Measurements from ENCODE around the gene SORL1. TPM values are rescaled to one million over a fixed set of nuclear protein-coding genes. Genes with fewer than 3 reads are reported as not detected.

SORL1 gene
- total RNA-seq, 2 experiments from 2014 or later, result 17.4 to 38.6 TPM

GRCh38 chr11:121464352-121464946 is 12.3 kb downstream of the SORL1 start:
- Mint-ChIP-seq H3K36me3 (peaks cover 3% of the 10 kb centered on the region), H3K4me3 (peak overlapping the region; percentile 27), H3K27ac (peak overlapping the region; percentile 91), H3K9me3 (ENCODE audit: low read depth) (no peaks in the 10 kb centered on the region), H3K27me3 (no peaks in the 10 kb centered on the region), H3K4me1 (peaks cover 87% of the 10 kb centered on the region)
- ATAC-seq, result peak; percentile 78
- CTCF ChIA-PET, result interaction anchor here (1.1 to 2.0 kb wide), 4 partner anchors 18 to 145 kb away, joined by 3 to 11 read pairs (median 4); no protein-coding TSS in a partner anchor
- peak; percentile 88 for DNase-seq

GRCh38 chr11:121465709-121466062 is 13.6 kb downstream of the SORL1 start:
- no peak for ATAC-seq
- CTCF ChIA-PET, result interaction anchor here (1.1 to 2.0 kb wide), 4 partner anchors 9 to 92 kb away, joined by 3 to 11 read pairs (median 4); no protein-coding TSS in a partner anchor
- Mint-ChIP-seq H3K4me3 (peak overlapping the region; percentile 19), H3K27ac (peak overlapping the region; percentile 91), H3K36me3 (peaks cover 14% of the 10 kb centered on the region), H3K27me3 (no peaks in the 10 kb centered on the region), H3K4me1 (peaks cover 80% of the 10 kb centered on the region), H3K9me3 (ENCODE audit: low read depth) (no peaks in the 10 kb centered on the region)
- no peak for DNase-seq

GRCh38 chr11:121466063-121466794 is 14.1 kb downstream of the SORL1 start:
- Mint-ChIP-seq H3K9me3 (ENCODE audit: low read depth) (no peaks in the 10 kb centered on the region), H3K27me3 (no peaks in the 10 kb centered on the region), H3K4me1 (peaks cover 76% of the 10 kb centered on the region), H3K4me3 (peak overlapping the region; percentile 19), H3K36me3 (peaks cover 16% of the 10 kb centered on the region), H3K27ac (peak overlapping the region; percentile 91)
- ATAC-seq (no peak), DNase-seq (peak; percentile 49)
- CTCF ChIA-PET, result interaction anchor here (0.9 to 2.0 kb wide), 5 partner anchors 9 to 48 kb away, joined by 3 to 11 read pairs (median 5); no protein-coding TSS in a partner anchor

- H3K36me3 Mint-ChIP-seq, result peaks cover 18% of the 10 kb centered on the region
- H3K9me3 Mint-ChIP-seq (ENCODE audit: low read depth), result no peaks in the 10 kb centered on the region
- H3K27ac Mint-ChIP-seq, result no peak overlapping the region
- H3K4me3 Mint-ChIP-seq, result no peak overlapping the region
- peaks cover 80% of the 10 kb centered on the region for H3K4me1 Mint-ChIP-seq
- no peaks in the 10 kb centered on the region for H3K27me3 Mint-ChIP-seq
- DNase-seq (no peak), ATAC-seq (no peak)
- CTCF ChIA-PET, result interaction anchor here (0.9 to 1.7 kb wide), 7 partner anchors 11 to 124 kb away, joined by 3 to 8 read pairs (median 4); partner anchors contain the start of gene SORL1-AS1
Measured at GRCh38 chr11:121467471-121467870, 15.4 kb downstream of the SORL1 start.

- CTCF ChIA-PET, result interaction anchor here (1.0 to 1.7 kb wide), 6 partner anchors 12 to 123 kb away, joined by 3 to 8 read pairs (median 4); partner anchors contain the start of gene SORL1-AS1
- H3K27me3 Mint-ChIP-seq, result no peaks in the 10 kb centered on the region
- peak; percentile 46 for ATAC-seq
- H3K4me3 Mint-ChIP-seq, result no peak overlapping the region
- peak; percentile 75 for DNase-seq
- peaks cover 21% of the 10 kb centered on the region for H3K36me3 Mint-ChIP-seq
- H3K9me3 Mint-ChIP-seq (ENCODE audit: low read depth), result no peaks in the 10 kb centered on the region
- no peak overlapping the region for H3K27ac Mint-ChIP-seq
- peaks cover 80% of the 10 kb centered on the region for H3K4me1 Mint-ChIP-seq
Measured at GRCh38 chr11:121467965-121468364, 15.9 kb downstream of the SORL1 start.

- Mint-ChIP-seq H3K27me3 (no peaks in the 10 kb centered on the region), H3K4me1 (peaks cover 65% of the 10 kb centered on the region), H3K4me3 (no peak overlapping the region), H3K27ac (no peak overlapping the region), H3K9me3 (ENCODE audit: low read depth) (no peaks in the 10 kb centered on the region), H3K36me3 (peaks cover 25% of the 10 kb centered on the region)
- no peak for ATAC-seq
- DNase-seq, result no peak
- CTCF ChIA-PET, result no interaction called here
Measured at GRCh38 chr11:121469910-121470309, 17.8 kb downstream of the SORL1 start.

- ATAC-seq, result no peak
- no peaks in the 10 kb centered on the region for H3K9me3 Mint-ChIP-seq (ENCODE audit: low read depth)
- H3K27me3 Mint-ChIP-seq, result no peaks in the 10 kb centered on the region
- H3K4me3 Mint-ChIP-seq, result no peak overlapping the region
- peaks cover 25% of the 10 kb centered on the region for H3K36me3 Mint-ChIP-seq
- no peak for DNase-seq
- CTCF ChIA-PET, result no interaction called here
- H3K4me1 Mint-ChIP-seq, result peaks cover 53% of the 10 kb centered on the region
- no peak overlapping the region for H3K27ac Mint-ChIP-seq
Measured at GRCh38 chr11:121471167-121471566, 19.1 kb downstream of the SORL1 start.

GRCh38 chr11:121472312-121472711 is 20.2 kb downstream of the SORL1 start:
- Mint-ChIP-seq H3K4me3 (no peak overlapping the region), H3K36me3 (peaks cover 25% of the 10 kb centered on the region), H3K9me3 (ENCODE audit: low read depth) (no peaks in the 10 kb centered on the region), H3K27ac (peak overlapping the region; percentile 47), H3K27me3 (no peaks in the 10 kb centered on the region), H3K4me1 (peaks cover 44% of the 10 kb centered on the region)
- DNase-seq (peak; percentile 61), ATAC-seq (peak; percentile 62)
- CTCF ChIA-PET, result no interaction called here

GRCh38 chr11:121473064-121473777 is 21.1 kb downstream of the SORL1 start:
- H3K9me3 Mint-ChIP-seq (ENCODE audit: low read depth), result no peaks in the 10 kb centered on the region
- DNase-seq, result no peak
- H3K27me3 Mint-ChIP-seq, result no peaks in the 10 kb centered on the region
- H3K4me1 Mint-ChIP-seq, result peaks cover 35% of the 10 kb centered on the region
- H3K4me3 Mint-ChIP-seq, result no peak overlapping the region
- H3K36me3 Mint-ChIP-seq, result peaks cover 25% of the 10 kb centered on the region
- H3K27ac Mint-ChIP-seq, result no peak overlapping the region
- no peak for ATAC-seq
- CTCF ChIA-PET, result no interaction called here

- Mint-ChIP-seq H3K4me3 (no peak overlapping the region), H3K27me3 (no peaks in the 10 kb centered on the region), H3K27ac (no peak overlapping the region), H3K4me1 (peaks cover 28% of the 10 kb centered on the region), H3K9me3 (ENCODE audit: low read depth) (no peaks in the 10 kb centered on the region), H3K36me3 (peaks cover 24% of the 10 kb centered on the region)
- CTCF ChIA-PET, result no interaction called here
- DNase-seq (no peak), ATAC-seq (no peak)
Measured at GRCh38 chr11:121474680-121475079, 22.6 kb downstream of the SORL1 start.

GRCh38 chr11:121476379-121477032 is 24.4 kb downstream of the SORL1 start:
- no peak for ATAC-seq
- peaks cover 24% of the 10 kb centered on the region for H3K4me1 Mint-ChIP-seq
- H3K27me3 Mint-ChIP-seq, result no peaks in the 10 kb centered on the region
- CTCF ChIA-PET, result no interaction called here
- no peak overlapping the region for H3K4me3 Mint-ChIP-seq
- DNase-seq, result no peak
- H3K36me3 Mint-ChIP-seq, result peaks cover 13% of the 10 kb centered on the region
- H3K27ac Mint-ChIP-seq, result no peak overlapping the region
- H3K9me3 Mint-ChIP-seq (ENCODE audit: low read depth), result no peaks in the 10 kb centered on the region

GRCh38 chr11:121478226-121478894 is 26.2 kb downstream of the SORL1 start:
- Mint-ChIP-seq H3K36me3 (peaks cover 6% of the 10 kb centered on the region), H3K27me3 (no peaks in the 10 kb centered on the region), H3K9me3 (ENCODE audit: low read depth) (no peaks in the 10 kb centered on the region), H3K4me3 (no peak overlapping the region), H3K4me1 (peaks cover 21% of the 10 kb centered on the region), H3K27ac (no peak overlapping the region)
- no peak for DNase-seq
- CTCF ChIA-PET, result no interaction called here
- no peak for ATAC-seq

Measured in activated CD8-positive, alpha-beta memory T cell treated with anti-CD3 and anti-CD28 coated beads, Interleukin-2, amount 10 ng/mL, durations not matched to agents 7 days and 5 days (primary cell).